GM18909 (cell line): Measurements from ENCODE around the gene PBX4.

Experiments used
- ATAC-seq: cut with Tn5 transposase; IDR thresholded peaks from one replicate; pipeline ENCODE4 v1.9.1; 2021; ENCODE audit warnings: mild to moderate bottlenecking; ENCODE audit not compliant: unreplicated experiment, poor library complexity

PBX4 gene

GRCh38 chr19:19595171-19595701, 23.3 kb downstream of the PBX4 start:
- ATAC-seq: no peak

- ATAC-seq: no peak
These were observed 24.1 kb downstream of the PBX4 start for GRCh38 chr19:19594381-19594780.

GRCh38 chr19:19592690-19593089, 25.8 kb downstream of the PBX4 start:
- no peak for ATAC-seq

GRCh38 chr19:19591133-19591825, 27.2 kb downstream of the PBX4 start:
- ATAC-seq: no peak

- no peak for ATAC-seq
These were observed 29.9 kb downstream of the PBX4 start for GRCh38 chr19:19588546-19588945.

- no peak for ATAC-seq
These were observed 30.7 kb downstream of the PBX4 start for GRCh38 chr19:19587771-19588170.

- ATAC-seq: no peak
These were observed 34.1 kb downstream of the PBX4 start for GRCh38 chr19:19584356-19584755.

GRCh38 chr19:19582471-19582870, 36.0 kb downstream of the PBX4 start:
- ATAC-seq: no peak

GRCh38 chr19:19581391-19581790, 37.1 kb downstream of the PBX4 start:
- no peak for ATAC-seq

- ATAC-seq: no peak
These were observed 38.1 kb downstream of the PBX4 start for GRCh38 chr19:19580418-19580817.

- ATAC-seq: no peak
These were observed 38.7 kb downstream of the PBX4 start for GRCh38 chr19:19579533-19580361.

- ATAC-seq: no peak
These were observed 40.2 kb downstream of the PBX4 start for GRCh38 chr19:19578252-19578651.

GRCh38 chr19:19575411-19575810, 43.1 kb downstream of the PBX4 start:
- no peak for ATAC-seq

GRCh38 chr19:19571071-19571786, 47.3 kb downstream of the PBX4 start:
- no peak for ATAC-seq

GRCh38 chr19:19570571-19570970, 47.9 kb downstream of the PBX4 start:
- ATAC-seq: no peak

- no peak for ATAC-seq
These were observed 49.4 kb downstream of the PBX4 start for GRCh38 chr19:19568802-19569756.

GRCh38 chr19:19567391-19567790, 51.1 kb downstream of the PBX4 start:
- no peak for ATAC-seq

- ATAC-seq: no peak
These were observed 52.2 kb downstream of the PBX4 start for GRCh38 chr19:19566306-19566705.

GRCh38 chr19:19563348-19563848, 55.1 kb downstream of the PBX4 start:
- no peak for ATAC-seq
